ENCODE data around the gene NCOA4. TPM values are rescaled to one million over a fixed set of nuclear protein-coding genes. Genes with fewer than 3 reads are reported as not detected.
A peak's percentile ranks its signal among the peaks of the same experiment; 100 is the strongest.

The NCOA4 gene
- total and polyA plus RNA-seq, 2 of the 4 experiments (the other 2 are of a cell fraction), result 62.2 to 188 TPM

DNA sequence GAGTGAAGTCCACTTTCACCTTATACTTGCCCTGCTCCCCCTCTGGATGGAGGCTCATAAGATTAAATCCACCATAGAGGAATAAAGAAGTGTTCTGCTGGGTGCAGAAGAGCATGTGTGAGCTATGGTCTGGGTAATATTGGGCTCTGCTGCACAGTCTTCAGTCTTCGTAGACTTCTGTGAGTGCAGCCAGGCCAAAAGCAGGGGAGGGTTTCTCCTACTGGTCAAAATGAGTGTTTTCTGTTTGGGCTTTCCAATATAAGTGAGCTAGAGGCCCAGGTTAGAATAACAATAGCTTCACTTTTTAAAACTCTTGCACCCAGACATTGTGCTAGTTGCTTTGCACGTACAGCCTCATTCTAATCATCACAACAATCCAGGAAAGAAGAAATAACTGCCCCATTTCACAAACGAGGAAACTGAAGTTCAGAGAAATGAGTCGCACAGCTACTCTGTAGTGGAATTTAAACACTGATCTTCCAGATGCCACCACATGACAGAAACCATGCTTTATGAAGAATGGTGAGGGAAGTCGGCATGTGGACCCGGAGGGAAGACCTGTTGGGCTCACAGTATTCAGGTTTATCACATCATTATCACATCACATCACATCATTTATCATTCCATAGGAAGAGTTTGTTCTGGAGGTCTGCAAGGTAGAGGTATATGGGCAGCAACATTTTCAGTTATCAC is 39.5 kb upstream of the NCOA4 start:
- Histone ChIP-seq H3K9me1 (ENCODE audit: insufficient read depth, low read length) (no peaks in the 10 kb centered on the region), H2BK120ac (ENCODE audit: low read depth, low read length) (no peak overlapping the region), H3K9ac (ENCODE audit: low read depth, low read length) (no peak overlapping the region), H3K56ac (ENCODE audit: extremely low read depth, insufficient read depth, low read length) (no peak overlapping the region), H3K4me3 (ENCODE audit: insufficient read depth, low read depth, low read length) (no peak overlapping the region), H3K79me1 (ENCODE audit: low read depth in 1 of 2, low read length in 2 of 2) (no peaks in the 10 kb centered on the region), H3K27ac (ENCODE audit: insufficient read depth, low read length) (no peak overlapping the region), H3K36me3 (ENCODE audit: control insufficient read depth, insufficient read depth, low read length) (no peaks in the 10 kb centered on the region), H2AK9ac (replicated peaks; ENCODE audit: low read depth, low read length, poor library complexity) (no peak overlapping the region), H4K91ac (ENCODE audit: insufficient read depth, low read depth, low read length) (no peak overlapping the region), H2BK20ac (ENCODE audit: low read depth, low read length) (no peak overlapping the region), H3K23ac (ENCODE audit: low read depth, low read length) (no peak overlapping the region), H3K27me3 (ENCODE audit: control insufficient read depth, insufficient read depth, low read length) (peaks cover 3% of the 10 kb centered on the region), H4K8ac (ENCODE audit: low read depth in 2 of 2, low read length in 2 of 2) (no peak overlapping the region), H3K18ac (ENCODE audit: low read depth, low read length) (no peak overlapping the region), H4K5ac (ENCODE audit: low read depth, low read length) (no peak overlapping the region), H3K9me3 (ENCODE audit: control insufficient read depth, insufficient read depth, low read length) (no peaks in the 10 kb centered on the region), H4K20me1 (ENCODE audit: insufficient read depth, low read length) (no peaks in the 10 kb centered on the region), H2BK15ac (ENCODE audit: low read depth, low read length) (no peak overlapping the region), H3K4ac (ENCODE audit: low read depth, low read length) (no peak overlapping the region), H3K14ac (replicated peaks; ENCODE audit: low read depth, low read length) (no peak overlapping the region), H2BK5ac (ENCODE audit: low read depth, low read length, poor library complexity, severe bottlenecking) (no peak overlapping the region), H3K4me1 (ENCODE audit: control insufficient read depth, insufficient read depth, low read length) (peaks cover 3% of the 10 kb centered on the region; the same call in 1 of the 2 replicates), H2AFZ (replicated peaks; ENCODE audit: low read length, poor library complexity) (no peak overlapping the region), H2AK5ac (ENCODE audit: low read depth, low read length) (no peak overlapping the region), H3K4me2 (ENCODE audit: low read depth, low read length) (peak overlapping the region; percentile 33; the same call in 1 of the 2 replicates)
- DNase-seq (peak; percentile 6), ATAC-seq (ENCODE audit: low read depth) (0 out of 2 replicates have a peak, but pooled peaks have one; percentile 11)
- dilution Hi-C loops (cut with HindIII; ENCODE audit: low sequenced_read_pairs, unreplicated experiment), result no loop called here
- WGBS, 2 experiments (ENCODE audit: extremely low coverage in 2 of 2, insufficient read length in 1 of 2), result no CpG with 5 or more reads among the region's 6 CpGs
- no TSS peak for BruUV-seq (replicated peaks)
- in situ Hi-C loops (cut with MboI; ENCODE audit: low sequenced_read_pairs), result no loop called here
- POLR2A ChIA-PET (ENCODE audit: unreplicated experiment), result no interaction called here
- intact Hi-C loops (cut with micrococcal nuclease), result no loop called here
- TF ChIP-seq RCOR1 (IDR thresholded peaks at IDR 0.05; ENCODE audit: insufficient replicate concordance, low read length) (no peak), NFE2L2 (IDR thresholded peaks at IDR 0.05; ENCODE audit: low read depth, low read length) (no peak), MAFK (IDR thresholded peaks at IDR 0.05; ENCODE audit: low read depth, low read length) (no peak)
- CTCF ChIA-PET, result no interaction called here

All from IMR-90 (cell line).